IPS-NIHi11 (cell line): ENCODE measurements around the gene E2F1.

Experiments
- DNase-seq: peaks from one replicate; pipeline ENCODE4 v3.0.0; 2012; ENCODE audit warnings: mixed read lengths, low spot score

Gene E2F1

DNA sequence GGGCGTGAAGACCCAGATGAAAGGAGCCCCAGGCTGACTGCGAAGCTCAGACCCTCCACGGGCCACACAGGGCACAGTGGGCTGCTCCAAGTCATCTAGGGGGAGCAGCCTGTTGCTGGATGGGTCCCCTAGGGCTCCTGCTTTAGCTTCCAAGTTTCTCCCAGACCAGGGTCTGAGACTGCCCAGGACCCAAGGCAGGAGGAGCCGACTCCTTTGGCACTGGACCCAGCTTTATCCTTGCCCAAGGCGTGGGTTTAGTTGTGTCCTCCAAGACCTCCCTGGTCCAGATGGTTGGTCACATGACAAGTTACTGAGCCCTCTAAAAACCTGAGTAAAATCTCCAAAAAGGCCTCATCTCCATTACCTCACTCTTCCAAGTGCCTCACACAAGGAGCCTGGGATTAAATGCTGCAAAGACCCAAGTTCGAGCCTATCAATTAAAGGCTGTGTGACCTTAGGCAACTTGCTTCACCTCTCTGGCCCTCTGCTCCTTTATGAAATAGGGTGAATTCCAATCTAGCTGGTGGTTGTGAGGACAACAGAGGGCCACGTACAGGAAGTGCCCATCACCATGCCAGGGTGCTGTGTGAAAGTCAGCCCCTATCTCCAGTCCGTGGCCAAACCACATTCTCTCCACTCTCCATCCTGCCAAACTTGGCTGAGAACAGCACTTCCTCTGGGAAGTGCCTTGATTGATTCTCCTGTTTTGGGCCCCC is 14.5 kb downstream of the E2F1 start:
- DNase-seq, result no peak

DNA sequence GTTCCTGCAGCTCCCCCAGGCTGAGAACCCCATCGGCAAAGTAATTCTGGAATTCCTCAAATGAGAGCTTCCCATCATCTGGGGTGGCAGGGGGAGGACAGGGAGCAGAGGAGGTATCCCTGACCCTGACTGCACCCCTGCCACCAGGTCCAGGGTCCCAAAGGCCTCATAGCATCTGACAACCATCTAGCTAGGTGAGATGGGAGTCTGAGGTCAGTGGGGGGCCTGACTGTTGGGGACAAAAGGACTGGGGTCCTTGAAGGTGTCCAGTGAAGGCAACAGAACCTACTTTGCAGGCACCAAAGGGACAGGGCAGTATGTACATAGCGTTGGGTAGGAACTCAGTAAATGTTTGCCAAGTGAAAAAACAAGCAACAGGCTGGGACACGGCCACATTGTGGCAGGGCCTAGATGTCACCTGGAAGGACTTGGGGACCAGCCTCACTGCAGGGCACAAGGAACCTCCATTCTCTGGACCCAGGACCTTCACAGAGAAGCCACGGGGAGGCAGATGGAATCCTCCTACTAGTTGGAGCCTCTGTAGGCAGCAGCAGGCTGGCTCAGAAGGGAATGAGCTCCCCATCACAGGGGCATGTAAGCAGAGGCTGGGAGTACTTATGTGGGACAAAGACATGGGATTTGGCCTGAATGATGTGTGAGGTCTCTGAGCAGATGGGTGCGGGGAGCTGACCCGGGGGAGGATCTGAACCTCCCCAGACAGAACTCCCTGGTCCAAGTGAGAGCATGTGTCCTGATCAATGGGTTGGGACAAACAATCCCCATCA is 15.3 kb downstream of the E2F1 start:
- DNase-seq, result no peak

DNA sequence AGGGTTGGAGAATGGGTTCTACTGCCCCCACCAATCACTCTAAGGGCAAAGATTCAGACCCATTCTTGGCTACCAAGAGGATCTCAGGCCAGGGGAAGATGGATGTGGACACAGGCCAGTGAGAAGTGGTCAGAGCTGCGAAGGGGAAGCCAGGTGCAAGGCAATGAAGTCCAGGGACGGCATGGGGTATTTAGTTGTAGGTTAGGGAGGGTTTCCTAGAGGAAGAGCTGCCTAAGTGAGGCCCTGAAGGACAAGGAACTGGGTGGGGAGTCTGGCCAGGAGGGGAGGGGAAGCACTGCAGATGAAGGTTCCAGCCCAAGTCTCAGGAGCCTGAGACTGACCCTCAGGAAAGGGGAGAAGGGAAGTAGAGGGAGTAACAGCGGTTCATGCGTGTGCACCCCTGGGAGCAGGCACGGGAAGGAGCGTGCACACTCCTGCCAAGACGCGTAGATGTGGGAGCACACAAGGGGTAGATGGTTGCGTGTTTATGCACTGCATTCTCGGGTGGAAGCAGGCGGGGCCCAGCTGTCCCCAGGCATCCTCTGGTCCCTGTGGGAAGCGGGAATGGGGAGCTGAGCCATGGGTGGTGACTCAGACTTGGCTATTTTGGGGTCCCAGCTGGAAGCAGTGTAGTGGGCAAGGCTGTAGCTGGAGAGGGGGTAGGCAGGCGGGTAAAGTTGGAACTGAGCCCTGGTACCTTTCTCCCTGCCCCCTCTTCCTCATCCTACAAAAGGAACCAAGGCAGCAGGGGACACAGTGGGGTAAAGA is 16.1 kb downstream of the E2F1 start:
- DNase-seq, result no peak

GRCh38 chr20:33669224-33669623 is 17.0 kb downstream of the E2F1 start:
- DNase-seq, result no peak

DNA sequence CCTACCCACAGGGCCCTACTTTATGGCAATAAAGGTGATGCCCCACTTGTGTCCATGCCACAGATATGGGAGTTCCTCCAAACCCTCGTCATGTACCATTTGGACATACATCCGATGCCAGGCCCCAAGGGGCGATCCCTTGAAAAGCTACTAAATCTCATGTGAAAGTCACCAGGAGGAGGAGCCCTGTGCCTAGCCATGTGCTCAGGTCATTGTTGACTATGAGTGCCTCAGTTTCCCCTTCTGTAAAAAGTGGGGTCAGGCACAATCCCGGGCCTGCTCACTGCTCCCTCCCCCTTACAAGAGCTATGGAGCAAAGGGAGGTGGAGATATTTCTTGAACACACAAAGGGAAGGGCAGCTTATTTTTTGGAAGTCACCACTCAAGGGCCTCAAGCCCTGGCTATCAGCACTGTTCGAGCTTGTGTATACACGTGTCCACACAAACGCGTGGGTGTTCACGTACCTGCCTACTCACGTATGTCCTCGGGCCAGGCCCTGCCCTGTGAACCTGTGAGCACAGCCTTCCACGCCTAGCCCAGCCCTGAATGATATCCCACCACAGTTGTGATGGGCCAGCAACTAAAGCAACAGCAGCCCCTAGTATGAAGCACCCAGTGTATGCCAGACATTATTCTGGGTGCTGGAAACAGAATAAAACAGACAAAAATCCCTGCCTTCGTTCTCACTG is 17.6 kb downstream of the E2F1 start:
- DNase-seq, result no peak

- DNase-seq, result peak; percentile 89
These were observed 18.3 kb downstream of the E2F1 start for GRCh38 chr20:33667676-33668465.

GRCh38 chr20:33667245-33667675 is 18.9 kb downstream of the E2F1 start:
- no peak for DNase-seq

DNA sequence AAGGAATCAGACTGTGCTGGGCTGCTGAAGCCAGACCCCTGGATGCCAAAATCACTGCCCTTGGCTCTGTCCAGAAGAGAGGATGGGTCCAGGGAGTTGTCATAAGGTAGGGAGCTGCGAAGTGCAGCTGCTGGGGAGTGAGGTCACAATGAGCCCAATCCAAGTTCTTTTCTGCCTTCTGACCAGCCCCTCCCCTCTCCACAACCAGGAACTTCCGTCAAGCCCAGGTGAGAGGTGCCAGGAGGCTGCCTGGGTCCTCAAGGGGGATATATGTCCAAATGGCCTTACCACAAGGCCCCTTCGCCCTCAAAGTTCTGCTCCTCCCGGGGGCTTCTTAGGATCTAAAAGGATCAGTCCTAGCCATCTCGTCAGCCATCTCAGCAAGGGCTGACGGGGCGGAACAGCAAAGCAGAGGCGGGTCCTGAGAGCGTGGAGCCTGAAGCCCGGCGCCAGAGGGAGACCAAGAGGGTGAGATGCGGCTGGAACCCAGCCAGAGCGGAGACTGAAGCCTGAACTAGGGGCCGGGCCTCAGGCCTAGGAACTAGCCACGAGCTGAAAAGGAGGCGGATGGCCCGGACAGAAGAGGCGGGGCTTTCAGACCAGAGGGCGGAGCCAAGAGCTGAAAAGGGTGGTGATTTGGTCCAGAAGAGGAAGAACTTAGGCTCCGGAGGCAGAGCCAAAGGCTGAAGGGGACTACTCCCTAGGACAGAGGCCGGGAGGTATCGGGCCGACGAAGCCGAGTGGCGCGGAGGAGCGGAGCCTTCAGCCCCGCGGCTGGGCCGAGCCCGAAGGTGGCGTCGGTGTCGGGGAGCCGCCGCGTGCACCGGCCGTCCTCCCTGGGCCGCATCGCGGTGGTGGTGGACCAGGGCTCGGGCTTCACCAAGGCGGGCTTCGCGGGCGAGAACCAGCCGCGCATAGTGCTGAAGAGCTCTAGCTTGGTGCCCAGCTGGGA is 19.6 kb downstream of the E2F1 start, which contains the start of gene ACTL10:
ACTL10 (plus strand) TSS at position 651 of the 952 bp plus-strand sequence. CDS start 555 bp downstream, outside the sequence.
- DNase-seq, result peak; percentile 90

DNA sequence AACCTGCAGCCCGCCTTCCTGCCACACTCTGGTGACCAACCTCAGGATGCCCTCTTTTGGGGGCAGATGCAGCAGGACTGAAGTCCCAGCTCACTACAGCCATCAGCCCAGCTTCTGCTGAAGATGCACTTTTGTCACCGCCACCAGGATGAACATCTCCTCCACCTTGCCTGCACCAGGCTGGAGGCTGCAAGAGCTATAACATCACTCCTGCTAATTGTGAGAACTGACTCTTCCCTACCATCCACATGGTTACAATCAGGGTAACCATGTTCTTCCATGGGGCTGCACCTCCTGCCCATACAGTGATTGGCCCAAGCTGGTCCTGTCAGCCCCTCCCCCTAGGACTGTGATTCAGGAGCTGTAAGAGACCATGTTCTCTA is 21.4 kb downstream of the E2F1 start:
- no peak for DNase-seq

- no peak for DNase-seq
These were observed 22.0 kb downstream of the E2F1 start for GRCh38 chr20:33664085-33664761.

DNA sequence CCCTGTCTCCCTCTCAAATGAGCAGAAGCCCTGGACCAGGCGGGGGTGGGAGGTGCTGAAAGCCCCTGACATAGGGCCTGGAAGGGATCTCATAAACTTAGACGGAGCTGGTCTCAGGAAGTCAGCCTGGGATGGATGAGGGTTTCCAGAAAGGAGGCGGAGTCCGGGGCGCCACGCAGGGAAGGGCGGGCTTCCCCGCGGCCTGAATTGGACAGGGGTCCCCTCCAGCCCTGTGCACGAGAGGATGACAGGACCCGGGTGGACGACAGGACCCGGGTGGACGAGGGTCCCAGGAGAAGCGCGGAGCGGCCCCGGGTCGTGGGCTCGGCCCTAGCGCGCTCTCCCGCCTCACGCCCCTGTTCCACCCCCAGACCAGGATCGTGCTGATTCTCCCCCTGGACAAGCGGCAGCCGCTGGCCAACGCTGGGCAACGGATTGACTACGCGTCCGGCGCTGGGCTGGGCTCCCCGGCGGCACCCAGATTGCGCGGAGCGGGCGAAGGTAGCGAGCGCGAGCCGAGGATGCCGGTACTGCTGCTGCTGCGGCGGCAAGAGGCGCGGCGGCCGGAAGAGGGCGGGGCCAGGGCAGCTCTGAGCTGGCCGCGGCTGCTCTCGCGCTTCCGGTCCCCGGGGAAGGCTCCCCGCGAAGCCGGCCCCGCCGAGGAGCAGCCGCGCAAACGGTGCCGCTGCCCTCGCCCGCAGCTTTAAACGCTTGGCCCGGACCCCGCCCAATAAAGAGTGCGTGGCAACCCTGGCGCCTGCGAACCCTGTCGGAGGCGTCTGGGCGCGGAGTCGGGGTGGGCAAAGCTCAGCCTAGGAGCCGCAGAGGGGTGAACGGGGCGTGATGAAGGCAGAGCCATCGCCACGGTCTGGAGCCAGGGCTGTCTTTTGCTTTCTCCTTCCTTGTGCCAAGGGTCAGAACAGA is 22.8 kb downstream of the E2F1 start:
- DNase-seq, result peak; percentile 91

- DNase-seq, result no peak
These were observed 24.0 kb downstream of the E2F1 start, which contains the start of gene C20orf144 for GRCh38 chr20:33662172-33662571. Gene C20orf144 (plus strand): TSS chr20:33662327. CDS start chr20:33662346, 19 bp downstream.

DNA sequence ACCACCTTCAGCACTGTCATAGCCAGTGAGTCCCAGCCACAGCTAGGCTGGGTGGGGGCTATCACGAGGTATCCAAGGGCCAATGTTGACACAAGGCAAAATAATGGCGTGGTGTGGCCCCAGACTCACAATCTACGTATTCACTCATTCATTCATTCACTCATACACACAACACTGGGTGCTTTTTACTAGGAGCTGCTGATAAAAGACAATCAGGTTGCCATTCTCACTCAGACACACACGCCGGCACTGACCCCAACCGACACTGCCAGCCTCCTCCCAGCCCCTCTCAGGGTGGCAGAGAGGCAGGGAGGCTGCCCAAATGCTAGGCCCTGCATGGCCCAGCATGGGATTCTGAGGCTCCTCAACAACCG is 25.5 kb downstream of the E2F1 start:
- DNase-seq, result no peak

- DNase-seq, result no peak
These were observed 26.0 kb downstream of the E2F1 start for GRCh38 chr20:33660035-33660684.

DNA sequence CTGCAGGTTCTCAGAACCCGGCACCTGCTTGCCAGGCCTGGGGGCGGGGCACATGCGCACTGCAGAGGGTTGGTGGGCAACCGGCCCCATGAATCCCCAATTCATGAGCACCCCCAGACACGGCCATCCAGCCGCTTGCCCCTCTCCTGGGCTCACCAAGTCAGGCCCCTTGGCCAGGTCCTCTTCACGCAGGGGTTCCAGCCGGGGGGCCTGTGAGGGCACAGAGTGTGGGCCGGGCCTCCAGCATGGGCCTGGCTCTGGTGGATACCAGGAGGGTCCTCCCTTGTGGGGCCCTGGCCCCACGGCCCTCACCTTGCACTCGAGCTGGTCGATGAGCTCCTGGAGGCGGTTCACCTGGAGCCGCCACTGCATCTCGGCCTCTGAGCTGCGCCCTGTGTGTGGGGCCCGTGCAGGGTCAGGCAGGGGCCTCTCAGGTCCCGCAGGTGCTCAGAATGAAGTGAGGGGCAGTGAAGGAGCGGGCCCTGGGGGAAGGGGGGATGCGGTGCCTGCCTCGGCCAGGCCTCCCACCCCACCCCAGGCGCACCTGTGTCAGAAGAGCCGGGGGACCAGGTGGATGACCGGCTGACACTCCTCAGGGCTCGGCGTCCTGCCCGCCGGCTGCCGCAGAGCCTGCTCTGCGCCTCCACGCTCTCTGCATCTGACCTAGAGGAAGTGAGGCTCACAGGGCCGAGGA is 26.7 kb downstream of the E2F1 start:
- DNase-seq, result no peak

DNA sequence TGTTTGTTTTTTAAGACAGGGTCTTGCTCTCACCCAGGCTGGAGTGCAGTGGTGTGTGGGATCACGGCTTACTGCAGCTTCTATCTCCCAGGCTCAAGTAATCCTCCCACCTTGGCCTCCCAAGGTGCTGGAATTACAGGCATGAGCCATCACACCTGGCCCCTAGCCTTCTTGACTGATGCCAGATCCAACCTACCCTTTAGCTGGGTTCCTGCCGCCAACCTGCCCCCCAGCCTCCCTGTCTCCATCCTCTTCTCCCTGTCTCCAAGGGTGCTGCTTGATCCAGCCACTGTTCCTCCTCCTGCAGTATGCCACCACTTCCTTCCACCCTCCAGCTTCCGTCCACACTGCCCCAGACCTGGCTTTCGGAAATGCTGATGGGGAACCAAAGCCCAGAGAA is 27.3 kb downstream of the E2F1 start:
- no peak for DNase-seq

DNA sequence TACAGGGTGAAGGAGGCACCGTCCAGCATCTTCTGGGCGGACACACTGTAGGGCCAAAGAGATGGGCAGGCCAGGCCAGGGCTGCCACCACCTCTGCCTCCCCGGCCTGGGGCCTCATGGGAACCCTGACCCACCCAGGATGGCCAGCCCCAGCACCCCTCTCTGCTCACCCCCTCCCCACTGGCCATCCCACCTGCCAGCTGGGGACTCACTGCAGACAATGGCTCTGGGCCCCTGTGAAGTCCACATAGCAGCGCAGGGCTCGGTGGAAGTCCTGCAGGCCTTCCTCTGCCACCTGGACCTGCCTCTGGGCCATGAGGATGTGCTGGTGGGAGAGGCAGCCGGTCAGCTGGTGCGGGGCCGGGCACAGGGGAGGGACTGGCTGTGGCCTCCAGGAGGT is 27.7 kb downstream of the E2F1 start:
- DNase-seq, result no peak
